Dermis blood vessel endothelial cell (primary cell): Measurements from ENCODE around the gene SMAD5. TPM values are rescaled to one million over a fixed set of nuclear protein-coding genes. Genes with fewer than 3 reads are reported as not detected.
A peak's percentile ranks its signal among the peaks of the same experiment; 100 is the strongest.

ENCODE experiments used
- DNase-seq: peaks from one replicate; pipeline ENCODE4 v3.0.0; 2010
- total RNA-seq: library from RNA; depleted of rRNA; stranded (reverse); fragments of >200 nt; gene quantifications from 2 replicates; pipeline ENCODE4 v1.2.3, GENCODE V29; 2014

SMAD5 gene
- total RNA-seq, 1 donor from 2014 or later: 41.4 TPM

DNA sequence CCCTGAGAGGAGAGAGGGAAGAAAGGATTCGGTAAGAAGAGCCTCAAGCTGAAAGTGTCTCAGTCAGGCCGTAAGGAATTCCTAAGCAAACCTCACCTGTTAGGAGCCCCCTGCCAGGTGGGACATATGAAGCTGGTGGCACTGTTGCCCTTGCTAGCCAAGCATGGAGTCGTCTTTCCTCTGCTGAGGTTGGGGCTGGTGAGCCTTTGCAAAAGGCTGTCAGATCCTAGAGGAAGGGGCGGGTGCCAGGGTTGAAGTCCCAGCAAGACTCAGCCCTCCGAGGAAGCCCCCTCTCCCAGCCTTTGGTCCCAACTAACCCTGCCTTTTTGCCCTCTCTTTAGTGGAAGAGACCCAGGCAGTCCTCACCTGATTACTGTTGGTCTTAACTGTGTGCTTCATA, 65.8 kb downstream of the SMAD5 start:
- DNase-seq: no peak

DNA sequence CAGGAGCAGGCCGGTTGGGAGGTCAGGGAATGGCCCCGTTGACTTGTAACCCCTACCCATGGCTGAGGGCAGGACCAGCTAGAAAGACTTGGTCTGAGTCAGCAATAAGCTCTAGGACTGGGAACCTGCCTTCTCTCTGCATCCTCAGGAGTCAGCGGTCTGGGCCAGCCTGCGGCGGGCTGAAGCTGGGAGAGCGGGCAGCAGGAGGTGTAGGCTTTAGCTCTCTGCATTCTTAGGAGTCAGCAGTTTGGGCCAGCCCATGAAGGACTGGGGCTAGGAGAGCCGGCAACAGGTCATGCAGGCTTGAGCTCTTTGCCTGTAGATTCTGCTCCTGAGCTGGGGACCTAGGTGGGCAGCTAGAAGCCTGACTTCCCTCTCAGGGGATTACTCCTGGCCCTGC, 66.8 kb downstream of the SMAD5 start:
- no peak for DNase-seq

DNA sequence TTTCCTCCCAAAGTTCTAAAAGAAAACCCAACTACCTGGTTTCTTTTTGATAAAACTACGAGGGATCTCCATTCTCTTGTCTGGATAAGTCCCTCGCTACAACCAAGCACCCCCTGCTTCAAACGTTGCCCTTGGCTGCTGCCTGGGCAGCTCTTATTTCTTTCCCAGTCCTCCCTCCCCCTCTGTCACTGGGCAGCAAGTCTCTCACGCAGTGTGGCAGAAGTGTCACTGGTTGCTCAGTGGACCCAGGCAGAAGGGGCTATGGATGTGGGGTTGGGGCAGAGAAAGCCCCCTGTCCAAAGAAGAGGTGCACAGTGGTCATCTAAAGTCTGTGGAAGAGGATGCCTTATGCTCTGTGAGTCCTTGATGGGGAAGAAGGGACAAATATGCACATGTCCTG, 67.5 kb downstream of the SMAD5 start:
- DNase-seq: no peak

DNA sequence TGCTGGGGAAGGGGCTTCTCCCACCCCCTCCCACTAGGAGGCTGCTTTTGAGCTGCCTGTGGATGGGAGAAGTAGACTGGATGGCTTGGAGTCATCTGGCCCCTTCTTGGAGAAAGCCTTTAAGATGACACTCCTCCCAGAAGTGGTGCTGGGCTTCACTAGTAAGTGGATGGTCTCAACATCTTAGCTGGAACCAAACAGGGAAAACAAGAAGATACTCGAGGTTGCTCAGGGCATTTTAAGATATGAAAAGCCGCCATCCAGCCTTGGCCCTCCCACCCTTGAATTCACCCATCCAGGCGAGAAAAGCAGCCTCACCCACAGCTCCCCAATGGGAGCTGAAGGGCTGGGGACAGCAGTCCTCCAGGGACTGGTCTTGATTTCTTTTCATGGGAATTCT, 68.1 kb downstream of the SMAD5 start:
- no peak for DNase-seq

DNA sequence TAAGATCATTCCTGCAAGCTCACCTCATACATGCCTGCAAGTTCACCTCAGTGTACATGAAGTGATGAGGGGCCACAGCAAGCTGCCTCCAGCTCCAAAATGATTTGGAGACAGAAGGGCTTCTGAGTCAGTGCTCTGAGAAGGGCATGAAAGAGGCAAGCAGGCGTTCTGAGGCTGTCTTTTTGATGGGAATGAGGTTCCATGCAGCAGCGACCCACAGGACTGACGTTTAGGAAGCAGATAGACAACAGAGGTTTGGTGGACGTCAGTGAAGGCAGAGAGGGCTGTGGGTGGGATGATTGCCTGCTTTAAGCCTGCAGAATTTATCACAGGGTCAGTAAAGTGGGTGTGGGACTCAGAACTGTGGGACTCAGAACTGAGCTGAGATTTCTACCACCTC, 69.2 kb downstream of the SMAD5 start:
- DNase-seq: no peak

DNA sequence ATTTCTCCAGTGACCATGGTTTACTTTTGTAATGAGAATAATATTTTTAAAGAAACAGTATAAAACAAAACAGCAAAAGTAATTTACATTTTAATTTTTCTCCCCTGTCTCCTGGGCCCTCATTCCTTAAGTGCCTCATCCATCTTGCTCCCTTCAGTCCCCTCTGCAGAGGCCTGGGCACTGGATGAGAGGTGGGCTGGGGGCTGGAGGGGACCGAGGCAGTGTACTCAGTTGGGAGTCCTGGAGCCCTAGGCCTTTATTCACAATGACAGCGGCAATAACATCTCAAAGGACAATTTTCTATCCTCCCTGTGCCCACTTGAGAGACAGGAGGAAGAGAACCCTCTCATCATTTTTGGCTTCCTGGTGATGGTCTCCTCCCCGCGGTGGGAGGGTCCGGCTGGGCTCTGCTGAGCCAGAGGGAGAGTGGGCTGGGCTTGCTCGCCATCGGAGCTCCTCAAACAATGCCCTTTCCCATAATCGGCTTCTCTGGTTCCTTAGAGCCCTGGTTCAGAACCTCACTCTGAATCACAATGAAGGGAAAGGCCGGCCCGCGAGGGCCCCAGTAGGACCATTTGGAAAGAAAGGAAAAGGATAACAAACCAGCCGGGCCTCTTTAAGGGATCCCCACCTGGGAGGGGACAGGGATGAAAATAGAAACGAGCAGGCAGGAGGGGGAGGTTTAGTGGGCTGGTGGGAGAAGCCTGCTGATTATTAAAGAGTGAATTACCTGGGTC, 70.0 kb downstream of the SMAD5 start:
- no peak for DNase-seq

DNA sequence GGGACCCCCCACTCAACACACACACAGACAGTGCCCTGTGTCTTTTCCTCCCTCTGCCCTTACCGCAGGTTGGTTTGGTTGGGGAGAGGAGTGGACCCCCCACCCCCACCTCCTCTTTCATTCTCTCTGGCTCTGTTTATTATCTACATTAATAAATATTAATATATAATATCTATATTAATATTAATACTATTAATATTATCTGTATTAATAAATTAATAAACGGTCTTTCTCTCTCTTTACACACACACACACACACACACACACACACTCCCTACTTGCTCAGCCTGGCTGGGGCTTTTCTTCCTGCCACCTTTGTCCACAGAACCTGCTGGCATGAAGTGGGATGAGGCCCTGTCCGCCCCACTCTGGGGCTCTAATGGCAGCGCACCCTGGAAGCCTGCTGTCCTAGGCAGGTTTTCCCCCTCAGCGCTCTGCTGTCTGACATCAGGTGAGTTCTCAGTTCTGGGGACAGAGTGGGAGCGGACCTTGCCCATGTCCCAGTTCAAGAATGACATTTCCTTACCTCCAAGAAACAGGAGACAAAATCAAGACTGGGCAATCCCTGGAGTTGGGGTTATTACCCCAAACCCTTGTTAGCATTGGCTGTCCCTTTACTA, 70.8 kb downstream of the SMAD5 start:
- no peak for DNase-seq

DNA sequence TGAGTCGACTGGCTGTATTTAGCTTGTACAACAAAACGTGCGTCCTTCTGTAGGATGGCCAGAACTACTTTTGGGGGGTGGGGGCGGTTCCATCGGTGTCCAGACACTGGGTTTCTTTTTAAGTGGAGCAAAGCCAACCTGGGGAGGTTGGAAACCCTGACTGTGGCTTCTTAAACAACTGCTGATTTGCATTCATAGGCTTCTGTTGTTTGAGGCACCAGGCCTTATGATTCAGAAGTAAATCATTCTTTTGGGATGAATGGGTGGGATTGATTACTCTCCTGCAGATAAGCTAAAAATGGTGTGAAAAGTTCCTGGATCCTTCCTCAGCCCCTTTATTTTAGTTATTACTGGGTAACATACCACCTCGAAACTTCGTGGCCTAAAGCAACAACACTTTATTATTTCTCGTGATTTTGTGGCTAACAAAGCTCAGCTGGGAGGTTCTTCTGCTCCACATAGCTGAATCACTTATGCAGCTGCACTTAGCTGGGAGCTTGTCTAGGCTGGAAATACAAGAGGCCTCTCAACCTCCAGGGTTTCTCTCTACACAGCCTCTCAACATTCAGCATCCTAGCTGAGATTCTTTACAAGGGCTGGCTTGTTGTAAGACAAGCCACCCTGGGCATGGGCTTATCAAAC, 72.5 kb downstream of the SMAD5 start:
- no peak for DNase-seq

DNA sequence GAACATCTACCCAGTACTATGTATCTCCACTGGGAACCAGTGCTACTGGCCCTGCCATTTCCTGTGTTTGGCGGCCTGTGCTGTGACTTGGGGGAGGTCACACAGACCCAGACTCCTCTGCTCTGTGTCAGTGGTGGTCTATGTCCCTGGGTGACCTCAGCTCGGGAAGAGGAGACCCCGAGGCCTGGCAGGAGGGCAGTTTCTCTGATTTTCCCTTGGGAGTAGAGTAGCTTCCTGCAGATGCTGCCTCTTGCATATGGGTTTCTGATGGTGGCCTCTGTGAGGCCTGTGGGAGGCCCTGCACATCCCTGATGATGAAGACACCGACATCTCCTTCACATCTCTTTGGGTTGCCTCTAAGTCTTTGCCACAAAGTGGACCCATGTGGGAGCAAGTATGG, 73.3 kb downstream of the SMAD5 start:
- no peak for DNase-seq

DNA sequence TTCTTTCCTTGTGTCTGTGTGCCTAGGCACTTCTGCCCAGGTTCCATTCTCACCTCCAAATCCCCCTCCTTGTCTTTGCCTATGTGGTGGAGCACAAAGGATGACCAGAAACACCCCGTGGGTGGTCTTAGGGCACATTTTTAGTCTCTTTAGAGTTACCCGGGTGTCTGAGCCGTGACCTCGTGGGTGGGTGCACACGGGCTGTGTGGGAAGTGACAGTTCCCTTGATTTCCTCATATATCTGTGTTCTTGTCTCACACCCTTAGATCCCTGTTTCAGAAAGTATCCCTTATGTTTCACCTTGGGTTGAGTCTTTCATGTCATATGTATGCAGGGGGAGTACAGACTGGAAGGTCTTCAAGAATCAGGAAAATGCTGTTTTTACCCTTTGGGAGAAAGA, 73.7 kb downstream of the SMAD5 start:
- DNase-seq: no peak

DNA sequence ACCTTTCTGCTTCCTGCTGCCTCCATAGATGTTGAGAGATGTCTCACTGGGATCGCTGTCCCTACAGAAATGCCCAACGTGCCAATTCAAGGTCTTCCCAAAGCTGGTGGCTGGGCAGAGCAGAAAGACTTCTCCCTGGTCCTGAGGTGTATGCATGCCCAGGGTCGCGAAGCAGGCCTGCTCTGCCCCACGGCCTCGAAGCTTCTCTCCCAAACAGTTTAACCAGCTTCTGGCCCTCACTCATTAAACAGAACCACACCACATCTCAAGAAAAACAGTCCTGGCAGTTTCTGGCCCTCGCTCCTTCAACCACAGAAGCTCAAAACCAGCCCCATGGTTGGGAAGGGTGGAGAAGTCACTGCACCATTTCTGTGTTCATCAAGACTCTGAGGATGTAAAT, 75.0 kb downstream of the SMAD5 start:
- DNase-seq: no peak

DNA sequence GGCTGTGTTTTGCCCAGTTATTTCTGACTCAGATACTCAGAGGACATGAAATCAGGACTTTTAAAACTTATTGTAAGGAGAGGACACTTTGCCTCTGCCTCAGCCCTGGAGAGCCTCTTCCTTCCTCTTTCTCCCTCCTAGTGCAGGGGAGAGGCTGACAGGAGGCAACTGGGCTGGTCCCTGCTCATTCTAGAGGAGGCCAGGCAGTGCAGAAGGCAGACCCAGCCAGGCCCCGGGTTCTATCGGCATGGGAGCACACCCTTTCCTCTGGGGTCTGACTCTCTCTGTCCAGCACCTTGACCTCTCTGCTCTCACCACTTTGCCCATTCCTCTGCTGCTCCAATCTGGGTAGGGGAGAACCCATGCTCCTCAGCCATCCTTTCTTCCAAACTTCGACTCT, 76.3 kb downstream of the SMAD5 start:
- no peak for DNase-seq

DNA sequence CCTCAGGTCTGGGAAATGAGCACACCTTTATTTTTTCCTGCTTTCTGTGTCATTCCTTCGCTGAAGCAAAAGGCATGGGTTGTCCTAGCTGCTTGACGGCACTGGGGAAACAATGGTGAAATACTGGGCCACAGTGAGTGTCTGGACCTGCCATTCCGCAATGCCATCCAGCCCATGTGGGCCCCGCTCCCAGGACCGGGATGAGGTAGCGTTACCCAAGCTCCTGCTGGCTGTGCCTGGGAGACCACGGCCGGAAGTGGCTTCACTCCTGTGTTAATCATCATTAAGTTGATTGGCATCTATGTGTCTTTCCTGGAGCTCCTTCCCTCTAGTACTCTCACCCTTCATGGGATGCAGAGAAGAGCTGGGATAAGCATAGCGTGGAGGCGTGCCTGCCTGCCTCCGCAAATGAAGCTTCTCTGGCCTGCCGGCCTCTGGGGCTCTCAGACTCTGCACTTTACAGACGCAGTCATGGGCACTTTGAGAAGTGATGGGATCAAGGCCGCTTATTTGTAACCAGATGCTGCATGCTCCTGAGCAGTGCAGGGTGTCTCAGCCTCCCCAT, 76.8 kb downstream of the SMAD5 start:
- no peak for DNase-seq

DNA sequence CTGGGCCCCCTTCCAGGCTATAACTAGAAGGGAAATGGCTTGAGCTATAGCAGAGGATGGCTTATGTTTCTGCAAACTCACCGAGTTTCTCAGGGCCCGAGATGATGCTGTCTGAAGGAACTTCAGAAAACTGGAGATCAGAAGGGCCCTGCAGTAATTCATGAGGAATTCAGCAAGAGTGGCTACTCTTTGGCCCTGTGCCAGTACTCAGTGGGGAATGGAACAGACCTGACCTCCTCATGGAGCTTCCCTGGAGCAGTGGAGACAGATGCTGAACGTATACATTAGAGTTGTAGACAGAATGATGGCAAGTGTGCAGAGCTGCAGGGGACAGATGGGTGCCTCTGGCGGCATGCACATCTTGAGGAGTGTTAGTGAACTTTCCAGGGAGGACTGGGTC, 77.6 kb downstream of the SMAD5 start:
- DNase-seq: no peak

DNA sequence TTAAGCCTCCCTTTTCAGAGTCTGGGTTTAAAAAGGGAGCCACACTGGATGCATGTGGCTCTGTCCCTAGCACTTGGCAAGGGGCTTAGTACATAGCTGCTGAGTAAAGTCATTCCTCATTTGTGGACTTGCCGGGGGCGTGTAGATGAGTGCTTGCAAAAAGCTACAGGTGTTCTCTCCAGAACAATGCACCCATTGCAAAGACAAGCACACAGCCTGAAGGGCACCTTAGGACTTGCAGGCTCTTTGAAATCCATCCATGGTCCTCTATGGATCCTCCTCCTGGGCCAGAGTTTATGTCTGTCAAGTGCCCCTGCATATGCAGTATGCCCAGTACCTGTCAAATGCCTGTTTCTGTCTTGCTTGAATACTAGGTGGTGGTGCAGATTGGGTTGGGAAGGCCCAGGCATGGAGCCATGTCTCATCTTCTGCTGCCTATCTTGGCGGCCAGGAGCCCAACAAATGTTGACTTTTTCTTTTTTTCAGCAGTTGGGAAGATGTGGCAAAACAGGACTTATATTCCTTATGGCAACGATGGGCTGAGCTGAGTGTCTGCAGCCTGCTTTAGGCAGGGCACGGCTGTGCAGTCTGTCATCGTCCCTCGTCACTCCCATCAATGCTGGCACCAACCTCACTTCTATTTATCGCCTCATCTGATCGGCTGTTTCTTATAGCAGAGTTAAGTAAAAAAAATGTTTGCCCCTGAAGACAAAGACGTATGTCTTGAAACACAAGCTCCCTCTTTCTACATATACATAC, 78.8 kb downstream of the SMAD5 start:
- DNase-seq: no peak

DNA sequence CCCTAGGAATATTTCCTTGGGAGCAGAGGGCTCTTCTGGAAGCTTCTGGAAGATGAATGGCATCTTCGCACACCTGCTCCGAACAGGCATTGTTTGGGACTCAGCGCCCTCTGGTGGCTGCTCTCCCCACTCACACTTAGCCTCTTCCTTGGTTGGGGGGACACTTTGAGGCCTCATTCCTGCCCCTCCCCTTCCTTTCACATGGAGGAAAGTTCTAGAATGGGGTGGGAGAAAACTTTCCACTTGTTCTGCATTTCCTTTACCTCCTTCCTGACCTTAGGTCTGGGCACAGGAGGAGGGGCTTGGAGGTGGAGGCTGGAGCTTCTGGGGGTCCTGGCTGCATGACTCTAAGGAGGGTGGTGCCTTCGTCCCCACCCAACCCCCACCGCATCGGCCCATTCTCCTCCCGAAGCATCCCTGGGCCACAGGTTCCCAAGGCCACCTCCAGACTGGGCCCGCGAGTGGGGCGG, 79.6 kb downstream of the SMAD5 start:
- peak; percentile 76 for DNase-seq

DNA sequence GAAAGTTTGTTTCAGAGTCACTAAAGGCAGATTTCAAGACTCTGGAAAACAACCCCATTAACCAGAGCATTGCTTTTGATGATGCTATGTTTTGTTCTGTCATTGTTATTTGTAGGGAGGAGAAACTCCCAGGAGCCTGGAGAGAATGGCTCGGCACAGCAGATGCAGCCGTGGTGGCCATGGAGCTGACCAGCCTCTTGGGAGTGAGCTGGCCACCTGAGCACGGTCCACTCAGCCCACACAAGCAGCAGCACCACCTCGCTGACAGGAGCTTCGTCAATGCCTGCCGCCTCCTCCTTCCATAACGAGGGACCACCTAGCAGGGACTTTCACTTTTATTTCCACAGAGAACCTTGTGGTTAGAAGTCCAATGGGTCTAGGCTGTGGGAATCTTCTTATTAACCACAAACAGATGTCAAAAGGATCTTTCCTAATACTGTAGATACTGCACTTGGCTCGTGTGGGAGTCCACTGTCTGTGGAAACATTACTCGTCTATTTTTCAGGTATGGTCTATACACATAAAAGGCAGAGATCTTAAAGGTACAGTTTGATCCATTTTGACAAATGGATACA, 81.4 kb downstream of the SMAD5 start:
- no peak for DNase-seq

DNA sequence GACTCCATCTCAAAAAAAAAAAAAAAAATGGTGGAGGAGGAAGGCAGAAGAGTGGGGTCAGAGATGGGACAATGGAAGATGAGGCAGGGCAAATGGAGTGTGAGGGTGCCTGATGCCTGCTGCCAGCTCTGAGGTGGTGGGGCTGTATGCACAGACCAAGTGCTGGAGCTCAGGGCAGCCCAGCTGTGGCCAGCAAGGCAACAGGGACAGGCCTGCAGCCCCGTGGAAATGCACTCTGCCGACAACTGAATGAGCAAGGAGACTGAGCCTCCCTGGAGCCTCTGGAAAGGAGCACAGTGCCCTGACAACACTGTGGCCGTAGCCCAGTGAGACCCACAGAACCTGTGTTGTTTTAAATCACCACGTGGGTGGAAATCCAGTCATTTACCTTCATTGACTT, 83.2 kb downstream of the SMAD5 start:
- DNase-seq: no peak

DNA sequence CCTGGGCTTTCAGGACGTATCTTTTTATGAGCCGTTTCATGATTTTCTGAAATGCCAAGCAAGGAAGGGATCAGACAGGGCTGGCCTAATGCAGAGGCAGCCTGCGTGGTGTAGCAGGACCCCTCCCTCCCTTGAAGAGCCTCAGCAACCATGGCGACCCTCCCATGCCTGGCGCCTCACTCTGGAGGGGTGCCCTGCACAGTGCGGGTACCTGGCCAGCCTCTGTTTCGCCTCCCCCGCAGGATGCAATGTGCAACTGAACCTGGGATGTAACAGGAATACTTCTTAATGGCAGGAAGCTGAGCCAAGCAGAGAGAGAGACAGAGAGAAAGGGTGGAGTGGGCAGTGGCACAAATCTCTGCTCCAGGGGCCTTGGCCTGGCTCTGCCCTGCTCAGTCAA, 83.6 kb downstream of the SMAD5 start:
- no peak for DNase-seq

DNA sequence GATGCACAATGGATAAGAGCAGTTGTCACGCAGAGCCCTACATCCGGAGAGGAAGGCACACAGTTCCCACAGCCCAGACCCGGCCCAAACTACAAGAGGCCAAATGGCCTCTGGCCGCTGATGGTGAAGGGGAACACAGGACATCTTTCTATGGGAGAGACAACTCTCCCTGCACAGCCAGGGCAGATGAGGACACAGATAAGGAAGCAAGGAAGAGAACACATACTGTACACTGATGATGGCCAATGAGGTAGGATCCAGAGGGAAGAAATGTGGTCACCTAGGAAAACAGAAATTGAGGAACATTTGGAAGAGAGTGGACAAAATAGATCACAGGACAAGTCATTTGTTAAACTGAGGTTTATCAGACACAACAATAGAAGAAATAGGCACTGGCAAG, 88.7 kb downstream of the SMAD5 start:
- DNase-seq: no peak

DNA sequence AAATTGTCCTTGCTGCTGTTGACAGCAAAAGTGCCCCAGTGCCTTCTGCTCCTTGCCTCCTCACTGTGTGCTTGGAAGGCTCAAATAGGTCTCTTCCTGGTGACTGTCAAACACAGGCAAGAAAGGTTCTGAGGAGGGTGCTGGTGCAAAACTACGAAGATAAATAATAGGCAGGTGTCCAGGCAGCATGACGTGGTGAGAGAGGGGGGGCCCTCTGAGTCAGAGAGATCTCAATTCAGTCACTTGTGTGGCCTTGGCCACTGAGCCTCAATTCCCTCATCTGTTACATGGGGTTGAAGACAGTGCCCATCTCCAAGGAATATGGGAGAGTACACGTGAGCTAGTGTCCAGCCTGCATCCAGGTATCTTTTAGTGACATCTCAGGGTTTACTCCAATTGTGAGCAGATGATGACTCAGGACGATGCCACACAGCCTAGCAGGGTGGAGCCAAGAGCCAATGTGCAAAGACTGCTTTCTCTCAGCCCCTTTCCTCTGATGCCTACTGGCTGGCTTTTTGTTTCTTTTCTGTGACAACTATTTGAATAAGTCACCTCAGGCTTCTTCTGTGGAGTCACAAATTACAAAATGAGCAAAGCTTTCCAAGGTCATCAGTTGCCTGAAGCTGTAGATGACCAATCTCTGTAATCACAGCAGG, 90.1 kb downstream of the SMAD5 start:
- DNase-seq: no peak

DNA sequence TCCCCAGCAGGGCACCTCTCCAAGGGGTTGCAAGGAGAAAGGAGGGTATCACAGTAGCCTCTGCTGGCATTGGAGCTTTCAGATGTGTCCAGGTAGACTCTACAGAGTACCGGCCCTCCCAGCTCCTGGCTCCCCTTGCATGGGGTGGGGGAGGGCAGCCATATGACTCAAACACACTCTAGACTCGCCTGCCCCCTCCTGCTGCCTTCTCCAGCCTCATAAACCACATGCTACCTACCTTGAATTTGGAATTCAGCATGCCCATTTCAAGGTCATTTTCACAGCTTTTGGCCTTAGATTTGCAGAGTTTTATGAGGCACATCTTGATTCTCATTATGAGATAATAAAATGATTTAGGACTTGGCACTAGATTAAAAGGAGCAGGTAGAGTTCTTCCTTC, 93.2 kb downstream of the SMAD5 start:
- no peak for DNase-seq
